K562 (cell line): Measurements from ENCODE around the gene PIM3. TPM values are rescaled to one million over a fixed set of nuclear protein-coding genes. Genes with fewer than 3 reads are reported as not detected.

ENCODE experiments used
- ATAC-seq: fragments of 200-7000 bp; cut with Tn5 transposase; 3 replicates; pipeline ENCODE4 v1.9.1; 2020; ENCODE audit warnings: moderate library complexity
- BruUV-seq: library from RNA; stranded (reverse); fragments of 400-500 nt; replicated peaks from 2 replicates; lab custom pipeline; 2021; lab: Mats Ljungman, UMichigan
- CTCF ChIA-PET: fragments of 300-600 bp; formaldehyde crosslinking; extraction: SDS; loops from one replicate; lab custom pipeline; 2021; ENCODE audit warnings: low intra/inter-chr PET ratio; lab: Yijun Ruan, JAX
- POLR2A ChIA-PET: fragments of 300-600, 350-650 bp; sonication (Branson Sonifier 250); formaldehyde crosslinking; extraction: SDS; loops from one replicate; lab custom pipeline; 2021; ENCODE audit warnings: antibody characterized with exemption, inconsistent platforms; lab: Yijun Ruan, JAX
- DNase-seq, 4 experiments: peaks; one replicate each; pipeline versions ENCODE4 v3.0.0 to v3.0.0-alpha.2; 2011 to 2018; ENCODE audit warnings: low spot score in 3 of 4, mixed read lengths in 3 of 4; ENCODE audit errors: extremely low read depth in 1 of 4
- FAIRE-seq: peaks from 2 replicates; lab custom pipeline; 2011; peaks lifted over from hg19 to GRCh38; lab: Jason Lieb, UNC
- H2AFZ ChIP-seq: 2 replicates; pipeline ENCODE4 v1.6.0; 2011; ENCODE audit warnings: low read depth, low read length, control low read depth, inconsistent platforms
- H3K27ac ChIP-seq: fragments of 200-600 bp; 3 replicates; pipeline ENCODE4 v1.8.0; 2011; ENCODE audit warnings: low read depth, mild to moderate bottlenecking, control low read depth, inconsistent platforms, low read length, moderate library complexity, mixed read lengths; ENCODE audit errors: extremely low read depth
- H3K27me3 ChIP-seq, 2 experiments: fragments of 300-600 bp in 1 of 2; 2 replicates in 1 of 2; 3 replicates in 1 of 2; pipeline versions ENCODE4 v1.6.0 to v1.8.0; 2011; ENCODE audit warnings: inconsistent platforms in 2 of 2, low read length in 2 of 2, mild to moderate bottlenecking in 1 of 2, mixed read lengths in 1 of 2, moderate library complexity in 1 of 2; ENCODE audit not compliant: control insufficient read depth in 2 of 2, insufficient read depth in 2 of 2
- H3K36me3 ChIP-seq: fragments of 300-600 bp; 3 replicates; pipeline ENCODE4 v1.8.0; 2011; ENCODE audit warnings: mild to moderate bottlenecking, low read length, inconsistent platforms; ENCODE audit not compliant: control insufficient read depth, insufficient read depth
- H3K4me1 ChIP-seq, 2 experiments: fragments of 200-600 bp in 1 of 2; replicated peaks in 1 of 2; 2 replicates in 1 of 2; 3 replicates in 1 of 2; pipeline versions ENCODE4 v1.5.1 to v1.8.0; 2011; ENCODE audit warnings: inconsistent platforms in 2 of 2, low read length in 2 of 2, mild to moderate bottlenecking in 1 of 2, mixed read lengths in 1 of 2, moderate library complexity in 1 of 2; ENCODE audit not compliant: control insufficient read depth in 2 of 2, insufficient read depth in 2 of 2
- H3K4me2 ChIP-seq: 2 replicates; pipeline ENCODE4 v1.6.1; 2011; ENCODE audit warnings: low read length, control low read depth, inconsistent platforms, mixed read lengths; ENCODE audit not compliant: insufficient read depth
- H3K4me3 ChIP-seq: fragments of 200-600 bp; sonication (generic), shearing (Covaris generic); 2 replicates; pipeline ENCODE4 v1.5.1; 2016; ENCODE audit warnings: control low read depth, inconsistent platforms
- H3K79me2 ChIP-seq: fragments of 200-600 bp; 3 replicates; pipeline ENCODE4 v1.8.0; 2011; ENCODE audit warnings: low read length, inconsistent platforms; ENCODE audit not compliant: control insufficient read depth, insufficient read depth
- H3K9ac ChIP-seq, 2 experiments: 2 replicates each; pipeline versions ENCODE4 v1.6.0 to v1.6.1; 2011; ENCODE audit warnings: low read depth in 2 of 2, low read length in 2 of 2, control low read depth in 1 of 2, inconsistent platforms in 1 of 2, mild to moderate bottlenecking in 1 of 2, mixed read lengths in 1 of 2; ENCODE audit not compliant: insufficient read depth in 1 of 2
- H3K9me1 ChIP-seq: one replicate; pipeline ENCODE4 v1.6.0; 2011; ENCODE audit warnings: inconsistent platforms, mild to moderate bottlenecking, low read length, moderate library complexity; ENCODE audit not compliant: control insufficient read depth, insufficient read depth
- H3K9me3 ChIP-seq: replicated peaks from 2 replicates; pipeline ENCODE4 v1.5.1; 2011; ENCODE audit warnings: low read depth, low read length, inconsistent platforms; ENCODE audit not compliant: control insufficient read depth, insufficient read depth
- H4K20me1 ChIP-seq: replicated peaks from 2 replicates; pipeline ENCODE4 v1.6.1; 2011; ENCODE audit warnings: low read length, inconsistent platforms, mixed read lengths; ENCODE audit not compliant: control insufficient read depth, insufficient read depth
- ERF ChIP-seq: fragments of 450-650 bp; formaldehyde crosslinking; IDR thresholded peaks from 2 replicates; pipeline ENCODE4 v1.4.0; 2020; ENCODE audit warnings: mild to moderate bottlenecking, mixed read lengths
- GTF2F1 ChIP-seq: IDR thresholded peaks from 2 replicates; pipeline ENCODE4 v1.6.1; 2011; ENCODE audit warnings: low read depth, low read length, improper control_type of control experiment
- HIVEP1 ChIP-seq: fragments of 250-450 bp; sonication (Bioruptor Pico); IDR thresholded peaks from 2 replicates; pipeline ENCODE4 v1.4.0; 2020; ENCODE audit warnings: mild to moderate bottlenecking
- IFI16 ChIP-seq: fragments of 250-450 bp; sonication (Bioruptor Pico); IDR thresholded peaks from 2 replicates; pipeline ENCODE4 v2.1.2; 2022; ENCODE audit warnings: mild to moderate bottlenecking, inconsistent platforms
- PHB ChIP-seq: fragments of 250-450 bp; sonication (Bioruptor Pico); IDR thresholded peaks from 2 replicates; pipeline ENCODE4 v1.5.0; 2021
- RCOR1 ChIP-seq, 2 experiments: IDR thresholded peaks; 2 replicates each; pipeline ENCODE4 v1.6.1; 2012; ENCODE audit warnings: low read depth in 2 of 2, low read length in 2 of 2, borderline replicate concordance in 1 of 2, improper control_type of control experiment in 1 of 2
- SIN3A ChIP-seq, 2 experiments: fragments of 150-350 bp in 1 of 2; IDR thresholded peaks; 2 replicates each; pipeline ENCODE4 v1.6.1; 2011 to 2016; ENCODE audit warnings: borderline replicate concordance in 2 of 2, low read depth in 2 of 2, low read length in 2 of 2, mild to moderate bottlenecking in 2 of 2, moderate library complexity in 2 of 2; ENCODE audit not compliant: control insufficient read depth in 1 of 2
- SMARCA4 ChIP-seq: fragments of 450-650 bp; IDR thresholded peaks from 2 replicates; pipeline ENCODE4 v1.6.1; 2016
- TAF15 ChIP-seq: fragments of 200-400 bp; formaldehyde crosslinking; IDR thresholded peaks from 2 replicates; pipeline ENCODE4 v1.6.1; 2017; ENCODE audit warnings: mild to moderate bottlenecking, low read depth, low read length, moderate library complexity
- ZFPM2 ChIP-seq: fragments of 250-450 bp; sonication (Bioruptor Pico); IDR thresholded peaks from 2 replicates; pipeline ENCODE4 v1.5.1; 2022; ENCODE audit warnings: mild to moderate bottlenecking
- ZSCAN29 ChIP-seq: fragments of 450-650 bp; IDR thresholded peaks from 2 replicates; pipeline ENCODE4 v1.6.1; 2017
- WGBS: fragments of 100-300 bp; shearing (Covaris generic); methylation state at CpG from one replicate; pipeline ENCODE4 v1.1.6; 2016; ENCODE audit warnings: low coverage, mixed read lengths; ENCODE audit not compliant: insufficient coverage; ENCODE audit errors: missing lambda C conversion rate; 5-methylcytosine and 5-hydroxymethylcytosine counted together
- in situ Hi-C: fragments of 300-500 bp; cut with MboI; formaldehyde crosslinking; loops from 4 replicates; pipeline ENCODE4 v1.15.0; 2018; ENCODE audit warnings: inconsistent platforms, mixed read lengths
- intact Hi-C: fragments of 100-400 bp; cut with micrococcal nuclease; formaldehyde crosslinking; loops from 2 replicates; pipeline ENCODE4 v1.14.2; 2022
- polyA plus RNA-seq, 8 experiments: library from polyadenylated mRNA; depleted of rRNA in 4 of 8; stranded (reverse) in 5 of 8; unstranded in 3 of 8; fragments of >200 nt; fragmentation: Nextera tagmentation in 2 of 8; fragmentation: Illumina TruSeq in 1 of 8; extraction: Ambion mirVana in 2 of 8; extraction: Trizol in 1 of 8; gene quantifications; 2 replicates each; pipeline versions ENCODE4 v1.2.1 to v1.2.3, GENCODE V29; 2011 to 2014; ENCODE audit warnings: inconsistent platforms in 1 of 8, missing spikeins in 1 of 8
- total RNA-seq, 7 experiments: library from RNA; depleted of rRNA in 6 of 7; stranded (reverse); fragments of >200 nt in 6 of 7; fragmentation: Illumina TruSeq in 2 of 7; extraction: Trizol in 2 of 7; gene quantifications; 2 replicates each; pipeline versions ENCODE4 v1.2.1 to v1.2.3, GENCODE V29; 2011 to 2021; ENCODE audit warnings: low replicate concordance in 1 of 7
- TF ChIP-seq, protein P1 (sequence below): sonication (generic); formaldehyde crosslinking; IDR thresholded peaks from 2 replicates; pipeline ENCODE4 v1.8.0; 2022; ENCODE audit warnings: missing genetic modification reagents, mild to moderate bottlenecking, borderline replicate concordance

The PIM3 gene
- total and polyA plus RNA-seq, 9 of the 15 experiments (the other 6 are each of a cell fraction or from before 2014, with no cell fraction given), result 0.24 to 40.5 (median 5.3) TPM

DNA sequence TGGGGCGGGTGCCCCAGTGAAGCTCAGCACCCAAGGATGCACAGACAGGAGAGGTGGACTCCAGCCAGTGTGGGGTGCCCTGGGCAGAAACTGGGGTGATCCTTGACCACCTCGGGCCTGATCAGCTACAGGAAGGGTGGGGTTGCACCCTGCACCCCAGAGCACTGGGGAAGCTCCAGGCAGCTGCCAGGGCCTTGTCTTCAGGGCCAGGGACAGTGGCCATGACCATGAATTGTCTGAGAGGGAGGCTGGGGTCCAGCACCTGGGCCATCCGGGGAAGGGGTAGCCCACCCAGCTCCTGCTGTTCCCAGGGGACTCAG is 34.4 kb downstream of the PIM3 start (continued):
- no peak for TF ChIP-seq SIN3A (IDR thresholded peaks at IDR 0.05; ENCODE audit: borderline replicate concordance in 2 of 2, control insufficient read depth in 1 of 2, low read depth in 2 of 2, low read length in 2 of 2)
- no peak for TF ChIP-seq SMARCA4
- TF ChIP-seq RCOR1 (IDR thresholded peaks at IDR 0.05; ENCODE audit: borderline replicate concordance in 1 of 2, low read depth in 2 of 2, low read length in 2 of 2), result no peak
- no peak for TF ChIP-seq GTF2F1

DNA sequence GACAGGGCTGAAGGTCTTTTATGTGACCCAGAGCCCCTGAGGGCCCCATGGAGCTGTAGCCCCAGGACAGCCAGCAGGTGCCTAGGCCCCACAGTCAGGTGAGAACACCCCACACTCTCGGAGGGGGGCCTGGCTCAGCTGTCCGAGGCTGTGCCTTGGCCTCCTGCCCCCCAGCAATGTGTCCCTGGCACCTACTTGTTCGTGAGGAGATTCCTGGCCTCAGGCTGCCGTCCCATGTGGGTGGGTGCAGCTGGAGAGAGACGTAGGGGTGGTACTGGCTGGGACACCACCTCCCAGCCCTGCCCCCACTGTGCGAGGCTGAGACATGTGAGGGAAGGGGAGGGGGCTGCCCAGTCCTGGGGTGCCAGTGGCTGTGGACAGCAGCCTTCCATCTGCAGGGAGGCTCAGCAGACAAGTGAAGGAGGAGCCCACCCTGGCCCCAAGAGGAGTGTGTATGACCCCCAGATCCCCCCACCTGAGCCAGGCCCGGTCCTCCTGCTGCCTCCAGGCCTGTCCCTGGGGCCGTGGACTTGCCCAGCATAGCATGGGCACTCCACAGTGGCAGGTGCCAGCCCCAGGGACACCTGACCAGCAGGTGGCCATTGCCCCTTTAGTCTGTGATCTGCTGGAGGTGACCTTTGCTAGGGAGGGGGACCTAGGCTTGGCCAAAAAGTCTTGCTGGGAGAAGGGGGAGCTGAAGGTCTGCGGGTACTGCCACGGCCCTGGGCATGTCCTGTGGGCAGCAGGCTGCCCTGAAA is 35.0 kb downstream of the PIM3 start:
- FAIRE-seq (no peak), DNase-seq (no peak), ATAC-seq (no peak)
- H2AFZ ChIP-seq, result no peak overlapping the region
- no peaks in the 10 kb centered on the region for H3K79me2 ChIP-seq
- BruUV-seq, result no TSS peak
- H3K4me2 ChIP-seq, result no peak overlapping the region
- intact Hi-C loops (no loop called here), in situ Hi-C loops (no loop called here)
- no peaks in the 10 kb centered on the region for H3K27me3 ChIP-seq
- no peak overlapping the region; a peak in 1 of 4 replicates for H3K9ac ChIP-seq
- no peaks in the 10 kb centered on the region for H3K36me3 ChIP-seq
- H3K27ac ChIP-seq, result no peak overlapping the region
- no peaks in the 10 kb centered on the region for H3K9me1 ChIP-seq
- H4K20me1 ChIP-seq, result no peaks in the 10 kb centered on the region
- 46% methylated on average over 7 of the region's 10 CpGs for WGBS
- no peak for TF ChIP-seq ZSCAN29
- no peak for TF ChIP-seq PHB (CRISPR knock-in tag)
- no peak for TF ChIP-seq ERF
- TF ChIP-seq ZFPM2 (CRISPR knock-in tag), result no peak
- TF ChIP-seq HIVEP1 (CRISPR knock-in tag), result no peak
- TF ChIP-seq, protein P1, sequence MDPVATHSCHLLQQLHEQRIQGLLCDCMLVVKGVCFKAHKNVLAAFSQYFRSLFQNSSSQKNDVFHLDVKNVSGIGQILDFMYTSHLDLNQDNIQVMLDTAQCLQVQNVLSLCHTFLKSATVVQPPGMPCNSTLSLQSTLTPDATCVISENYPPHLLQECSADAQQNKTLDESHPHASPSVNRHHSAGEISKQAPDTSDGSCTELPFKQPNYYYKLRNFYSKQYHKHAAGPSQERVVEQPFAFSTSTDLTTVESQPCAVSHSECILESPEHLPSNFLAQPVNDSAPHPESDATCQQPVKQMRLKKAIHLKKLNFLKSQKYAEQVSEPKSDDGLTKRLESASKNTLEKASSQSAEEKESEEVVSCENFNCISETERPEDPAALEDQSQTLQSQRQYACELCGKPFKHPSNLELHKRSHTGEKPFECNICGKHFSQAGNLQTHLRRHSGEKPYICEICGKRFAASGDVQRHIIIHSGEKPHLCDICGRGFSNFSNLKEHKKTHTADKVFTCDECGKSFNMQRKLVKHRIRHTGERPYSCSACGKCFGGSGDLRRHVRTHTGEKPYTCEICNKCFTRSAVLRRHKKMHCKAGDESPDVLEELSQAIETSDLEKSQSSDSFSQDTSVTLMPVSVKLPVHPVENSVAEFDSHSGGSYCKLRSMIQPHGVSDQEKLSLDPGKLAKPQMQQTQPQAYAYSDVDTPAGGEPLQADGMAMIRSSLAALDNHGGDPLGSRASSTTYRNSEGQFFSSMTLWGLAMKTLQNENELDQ (CRISPR knock-in tag), result no peak
- TF ChIP-seq TAF15, result no peak
- no peak for TF ChIP-seq IFI16
- H3K9me3 ChIP-seq, result peaks cover 3% of the 10 kb centered on the region; the same call in 1 of the 2 replicates
- CTCF ChIA-PET, result no interaction called here
- POLR2A ChIA-PET, result interaction anchor here (0.5 to 1.0 kb wide), 3 partner anchors 19 to 50 kb away, joined by 3 to 5 read pairs (median 3); no protein-coding TSS in a partner anchor
- H3K4me3 ChIP-seq, result no peak overlapping the region
- peaks cover 0 to 71% of the 10 kb centered on the region in 2 experiments; a peak in 3 of 5 replicates for H3K4me1 ChIP-seq
